ENCODE results near the gene METTL6.
"Not testable (repeated sequence)": the region's sequence is repeated elsewhere in the genome, so short reads cannot be mapped to it uniquely, and the experiment has no call there.

DNA sequence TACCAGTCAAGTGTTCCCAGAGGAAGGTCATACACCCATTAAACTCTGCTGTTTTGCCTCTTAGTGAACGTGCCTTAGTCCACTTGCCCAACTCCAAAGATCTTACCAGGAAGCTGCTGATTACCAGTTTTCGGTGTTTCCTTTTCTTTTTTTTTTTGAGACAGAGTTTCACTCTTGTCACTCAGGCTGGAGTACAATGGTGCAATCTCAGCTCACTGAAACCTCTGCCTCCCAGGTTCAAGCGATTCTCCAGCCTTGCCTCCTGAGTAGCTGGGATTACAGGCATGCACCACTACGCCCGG lies 40.7 kb downstream of the METTL6 start:
- TF ChIP-seq, protein P1, sequence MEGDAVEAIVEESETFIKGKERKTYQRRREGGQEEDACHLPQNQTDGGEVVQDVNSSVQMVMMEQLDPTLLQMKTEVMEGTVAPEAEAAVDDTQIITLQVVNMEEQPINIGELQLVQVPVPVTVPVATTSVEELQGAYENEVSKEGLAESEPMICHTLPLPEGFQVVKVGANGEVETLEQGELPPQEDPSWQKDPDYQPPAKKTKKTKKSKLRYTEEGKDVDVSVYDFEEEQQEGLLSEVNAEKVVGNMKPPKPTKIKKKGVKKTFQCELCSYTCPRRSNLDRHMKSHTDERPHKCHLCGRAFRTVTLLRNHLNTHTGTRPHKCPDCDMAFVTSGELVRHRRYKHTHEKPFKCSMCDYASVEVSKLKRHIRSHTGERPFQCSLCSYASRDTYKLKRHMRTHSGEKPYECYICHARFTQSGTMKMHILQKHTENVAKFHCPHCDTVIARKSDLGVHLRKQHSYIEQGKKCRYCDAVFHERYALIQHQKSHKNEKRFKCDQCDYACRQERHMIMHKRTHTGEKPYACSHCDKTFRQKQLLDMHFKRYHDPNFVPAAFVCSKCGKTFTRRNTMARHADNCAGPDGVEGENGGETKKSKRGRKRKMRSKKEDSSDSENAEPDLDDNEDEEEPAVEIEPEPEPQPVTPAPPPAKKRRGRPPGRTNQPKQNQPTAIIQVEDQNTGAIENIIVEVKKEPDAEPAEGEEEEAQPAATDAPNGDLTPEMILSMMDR (IDR thresholded peaks at IDR 0.05) = not testable (repeated sequence)
- not testable (repeated sequence) for TF ChIP-seq POLR2A, EP300 (IDR thresholded peaks at IDR 0.05)
